ENCODE data around the gene EPS8. TPM values are rescaled to one million over a fixed set of nuclear protein-coding genes. Genes with fewer than 3 reads are reported as not detected.
A peak's percentile ranks its signal among the peaks of the same experiment; 100 is the strongest.

EPS8 gene
- total RNA-seq, 1 experiment from 2014 or later: 232 TPM

DNA sequence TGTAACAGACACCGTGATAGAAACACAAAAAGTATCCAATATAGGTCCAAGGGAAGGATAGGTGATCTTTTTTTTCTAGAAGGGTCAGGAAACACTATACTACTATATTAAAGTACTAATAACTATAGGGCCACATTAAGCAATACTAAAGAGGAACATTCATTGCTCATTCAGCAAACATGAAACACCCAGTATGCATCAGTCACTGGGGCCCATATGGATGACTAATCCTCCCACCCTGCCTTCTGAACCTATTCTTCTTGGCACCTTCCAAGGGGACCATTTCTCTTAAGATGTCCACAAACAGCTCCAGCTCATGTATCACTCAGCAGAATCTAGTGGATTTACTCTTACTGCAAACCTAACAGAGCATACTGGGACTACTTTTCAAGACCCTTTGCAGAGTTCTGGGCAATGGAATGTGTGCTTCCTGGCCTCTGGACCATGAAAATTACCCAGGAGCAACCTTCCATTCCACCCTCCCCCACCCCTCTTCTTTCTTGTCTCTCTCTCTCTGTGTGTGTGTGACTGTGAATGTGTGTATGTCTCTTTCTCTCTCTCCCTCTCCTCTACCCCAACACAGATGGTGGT lies 187.9 kb downstream of the EPS8 start:
- no peak overlapping the region for H3K4me2 ChIP-seq
- intact Hi-C loops (cut with micrococcal nuclease; ENCODE audit: unreplicated experiment): loop anchor here (2.0 kb wide), 1 partner anchor 199 kb away; no protein-coding TSS in a partner anchor
- peak; percentile 35 to 75 for DNase-seq

GRCh38 chr12:15600223-15600935 lies 188.8 kb downstream of the EPS8 start:
- ChIA-PET POLR2A (ENCODE audit: unreplicated experiment) (interaction anchor here (0.6 kb wide), 1 partner anchor 8 kb away, joined by 6 read pairs; no protein-coding TSS in a partner anchor), CTCF (no interaction called here)
- Histone ChIP-seq H3K27me3 (ENCODE audit: insufficient read depth, low read depth) (no peaks in the 10 kb centered on the region), H3K36me3 (ENCODE audit: low read depth) (no peaks in the 10 kb centered on the region), H3K4me2 (no peak overlapping the region), H2AFZ (no peak overlapping the region), H4K20me1 (ENCODE audit: insufficient read depth) (no peaks in the 10 kb centered on the region), H3K9me3 (ENCODE audit: insufficient read depth, low read depth) (no peaks in the 10 kb centered on the region), H3F3A (ENCODE audit: insufficient read depth, low read depth) (peaks cover 8% of the 10 kb centered on the region), H3K9me2 (ENCODE audit: insufficient read depth) (no peaks in the 10 kb centered on the region), H3K79me2 (ENCODE audit: low read depth) (no peaks in the 10 kb centered on the region), H3K4me3 (no peak overlapping the region), H3K27ac (no peak overlapping the region), H3K4me1 (replicated peaks; ENCODE audit: insufficient read depth) (peaks cover 26% of the 10 kb centered on the region)
- intact Hi-C loops (cut with micrococcal nuclease; ENCODE audit: unreplicated experiment): loop anchor here (2.0 kb wide), 1 partner anchor 200 kb away; no protein-coding TSS in a partner anchor
- TF ChIP-seq EZH2 (IDR thresholded peaks at IDR 0.05; ENCODE audit: low read depth): no peak
- TF ChIP-seq, protein P1, sequence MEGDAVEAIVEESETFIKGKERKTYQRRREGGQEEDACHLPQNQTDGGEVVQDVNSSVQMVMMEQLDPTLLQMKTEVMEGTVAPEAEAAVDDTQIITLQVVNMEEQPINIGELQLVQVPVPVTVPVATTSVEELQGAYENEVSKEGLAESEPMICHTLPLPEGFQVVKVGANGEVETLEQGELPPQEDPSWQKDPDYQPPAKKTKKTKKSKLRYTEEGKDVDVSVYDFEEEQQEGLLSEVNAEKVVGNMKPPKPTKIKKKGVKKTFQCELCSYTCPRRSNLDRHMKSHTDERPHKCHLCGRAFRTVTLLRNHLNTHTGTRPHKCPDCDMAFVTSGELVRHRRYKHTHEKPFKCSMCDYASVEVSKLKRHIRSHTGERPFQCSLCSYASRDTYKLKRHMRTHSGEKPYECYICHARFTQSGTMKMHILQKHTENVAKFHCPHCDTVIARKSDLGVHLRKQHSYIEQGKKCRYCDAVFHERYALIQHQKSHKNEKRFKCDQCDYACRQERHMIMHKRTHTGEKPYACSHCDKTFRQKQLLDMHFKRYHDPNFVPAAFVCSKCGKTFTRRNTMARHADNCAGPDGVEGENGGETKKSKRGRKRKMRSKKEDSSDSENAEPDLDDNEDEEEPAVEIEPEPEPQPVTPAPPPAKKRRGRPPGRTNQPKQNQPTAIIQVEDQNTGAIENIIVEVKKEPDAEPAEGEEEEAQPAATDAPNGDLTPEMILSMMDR (conservative IDR thresholded peaks at IDR 0.05): no peak
- no TSS peak for BruUV-seq (replicated peaks)
- peak in 1 of 2 experiments; percentile 34 for DNase-seq

More for the DNA sequence above, 187.9 kb downstream of the EPS8 start:
- H4K20me1 ChIP-seq (ENCODE audit: insufficient read depth): no peaks in the 10 kb centered on the region
- no TSS peak for BruUV-seq (replicated peaks)
- H3K36me3 ChIP-seq (ENCODE audit: low read depth): no peaks in the 10 kb centered on the region
- H3K27ac ChIP-seq: 0 out of 2 replicates have a peak overlapping the region, but pooled peaks have one; percentile 5
- no peaks in the 10 kb centered on the region for H3K79me2 ChIP-seq (ENCODE audit: low read depth)
- H3F3A ChIP-seq (ENCODE audit: insufficient read depth, low read depth): peaks cover 8% of the 10 kb centered on the region
- peaks cover 26% of the 10 kb centered on the region for H3K4me1 ChIP-seq (replicated peaks; ENCODE audit: insufficient read depth)
- no peak overlapping the region for H3K4me3 ChIP-seq
- no peaks in the 10 kb centered on the region for H3K9me3 ChIP-seq (ENCODE audit: insufficient read depth, low read depth)
- ChIA-PET POLR2A (ENCODE audit: unreplicated experiment) (no interaction called here), CTCF (no interaction called here)
- H3K9me2 ChIP-seq (ENCODE audit: insufficient read depth): no peaks in the 10 kb centered on the region
- H3K27me3 ChIP-seq (ENCODE audit: insufficient read depth, low read depth): no peaks in the 10 kb centered on the region
- TF ChIP-seq, protein P1 (conservative IDR thresholded peaks at IDR 0.05): no peak
- TF ChIP-seq EZH2 (IDR thresholded peaks at IDR 0.05; ENCODE audit: low read depth): no peak
- H2AFZ ChIP-seq: no peak overlapping the region

GRCh38 chr12:15599266-15600037 lies 189.7 kb downstream of the EPS8 start:
- Histone ChIP-seq H3K9me2 (ENCODE audit: insufficient read depth) (no peaks in the 10 kb centered on the region), H3F3A (ENCODE audit: insufficient read depth, low read depth) (peaks cover 8% of the 10 kb centered on the region), H3K4me1 (replicated peaks; ENCODE audit: insufficient read depth) (peaks cover 26% of the 10 kb centered on the region), H3K27me3 (ENCODE audit: insufficient read depth, low read depth) (no peaks in the 10 kb centered on the region), H3K79me2 (ENCODE audit: low read depth) (no peaks in the 10 kb centered on the region), H3K27ac (peak overlapping the region; percentile 25; the same call in 1 of the 2 replicates), H3K36me3 (ENCODE audit: low read depth) (no peaks in the 10 kb centered on the region), H3K4me3 (no peak overlapping the region), H4K20me1 (ENCODE audit: insufficient read depth) (no peaks in the 10 kb centered on the region), H2AFZ (no peak overlapping the region), H3K4me2 (no peak overlapping the region), H3K9me3 (ENCODE audit: insufficient read depth, low read depth) (no peaks in the 10 kb centered on the region)
- ChIA-PET POLR2A (ENCODE audit: unreplicated experiment) (interaction anchor here (0.7 to 0.8 kb wide), 2 partner anchors 154 to 190 kb away, joined by 3 to 5 read pairs; no protein-coding TSS in a partner anchor), CTCF (no interaction called here)
- intact Hi-C loops (cut with micrococcal nuclease; ENCODE audit: unreplicated experiment): loop anchor here (2.0 kb wide), 1 partner anchor 201 kb away; no protein-coding TSS in a partner anchor
- no TSS peak for BruUV-seq (replicated peaks)
- DNase-seq: no peak
- TF ChIP-seq, protein P1 (conservative IDR thresholded peaks at IDR 0.05): no peak
- TF ChIP-seq EZH2 (IDR thresholded peaks at IDR 0.05; ENCODE audit: low read depth): no peak

All from PC-9 (cell line).